Esophagus mucosa (tissue), 1 donor: ENCODE data around the gene TPBG. TPM values are rescaled to one million over a fixed set of nuclear protein-coding genes. Genes with fewer than 3 reads are reported as not detected.
"Not testable (repeated sequence)": the region's sequence is repeated elsewhere in the genome, so short reads cannot be mapped to it uniquely, and the experiment has no call there.

ENCODE experiments used
- ATAC-seq: fragments of 200-7000 bp; cut with Tn5 transposase; one replicate; pipeline ENCODE4 v1.9.1; 2020
- total RNA-seq: library from RNA; stranded (reverse); gene quantifications from one replicate; pipeline ENCODE4 v1.2.4, GENCODE V29; 2023
- donor health status: DM: yes; HTN: yes; CAD: no.

TPBG gene
- total RNA-seq, 1 donor from 2014 or later: 21.2 TPM

GRCh38 chr6:82376636-82377035 is 13.0 kb downstream of the TPBG start:
- no peak for ATAC-seq

GRCh38 chr6:82380566-82381185 is 17.1 kb downstream of the TPBG start:
- ATAC-seq: no peak

- no peak for ATAC-seq
Measured at GRCh38 chr6:82381278-82381677, 17.7 kb downstream of the TPBG start.

GRCh38 chr6:82385102-82385501 is 21.5 kb downstream of the TPBG start:
- ATAC-seq: no peak

GRCh38 chr6:82385546-82385945 is 21.9 kb downstream of the TPBG start:
- ATAC-seq: no peak

- ATAC-seq: no peak
Measured at GRCh38 chr6:82385961-82386360, 22.3 kb downstream of the TPBG start.

- ATAC-seq: not testable (repeated sequence)
Measured at GRCh38 chr6:82394770-82395169, 31.2 kb downstream of the TPBG start.

GRCh38 chr6:82396964-82397751 is 33.5 kb downstream of the TPBG start:
- peak; percentile 94 for ATAC-seq

- peak; percentile 75 for ATAC-seq
Measured at GRCh38 chr6:82397962-82398692, 34.5 kb downstream of the TPBG start.

GRCh38 chr6:82408952-82409431 is 45.4 kb downstream of the TPBG start:
- ATAC-seq: peak; percentile 97

GRCh38 chr6:82410151-82410648 is 46.6 kb downstream of the TPBG start:
- no peak for ATAC-seq

- ATAC-seq: no peak
Measured at GRCh38 chr6:82413868-82414267, 50.3 kb downstream of the TPBG start.

- peak; percentile 61 for ATAC-seq
Measured at GRCh38 chr6:82415820-82416219, 52.2 kb downstream of the TPBG start.

GRCh38 chr6:82416346-82416745 is 52.7 kb downstream of the TPBG start:
- no peak for ATAC-seq

Other genes with a start within 250 kb of the TPBG start
- 25.2 TPM for gene IBTK, start 116.1 kb upstream of the TPBG start, total RNA-seq